B cell (primary cell): ENCODE measurements around the gene GAK. TPM values are rescaled to one million over a fixed set of nuclear protein-coding genes. Genes with fewer than 3 reads are reported as not detected.

Experiments
- ATAC-seq: fragments of 200-7000 bp; cut with Tn5 transposase; one replicate; pipeline ENCODE4 v1.10.0; 2021; ENCODE audit warnings: low read depth, mild to moderate bottlenecking, moderate number of reproducible peaks, moderate library complexity
- CTCF ChIA-PET: fragments of 350-600 bp; sonication (Branson Sonifier 250); formaldehyde crosslinking; loops from one replicate; lab custom pipeline; 2021; ENCODE audit warnings: antibody characterized with exemption, inconsistent platforms; lab: Charles Lee
- POLR2A ChIA-PET: fragments of 350-600 bp; sonication (Branson Sonifier 250); formaldehyde crosslinking; loops from one replicate; lab custom pipeline; 2021; ENCODE audit warnings: antibody characterized with exemption; lab: Charles Lee
- DNase-seq: peaks from one replicate; pipeline ENCODE4 v3.0.0; 2013
- H2AFZ ChIP-seq: 2 replicates; pipeline ENCODE4 v1.6.1; 2012; ENCODE audit warnings: mild to moderate bottlenecking, low read depth, low read length; ENCODE audit not compliant: insufficient read depth, poor library complexity, severe bottlenecking
- H3K27ac ChIP-seq, 2 donors: 1 replicate in 1 of 2; 2 replicates in 1 of 2; pipeline ENCODE4 v1.5.1; 2012 to 2013; ENCODE audit warnings: low read length in 2 of 2, mild to moderate bottlenecking in 2 of 2, moderate library complexity in 1 of 2
- H3K27me3 ChIP-seq, 4 experiments: fragments of 200-600 bp in 1 of 4; sonication (generic) in 1 of 4; replicated peaks in 1 of 4; 1 replicate in 2 of 4; 2 replicates in 2 of 4; pipeline versions ENCODE4 v1.6.1 to v1.7.0; 2013 to 2016; ENCODE audit warnings: low read length in 3 of 4, mild to moderate bottlenecking in 2 of 4, mixed read lengths in 1 of 4, moderate library complexity in 1 of 4; ENCODE audit not compliant: insufficient read depth in 4 of 4, control insufficient read depth in 3 of 4; ENCODE audit errors: control extremely low read depth in 1 of 4
- H3K36me3 ChIP-seq, 2 experiments: replicated peaks in 1 of 2; 1 replicate in 1 of 2; 2 replicates in 1 of 2; pipeline versions ENCODE4 v1.6.1 to v1.7.1; 2013; ENCODE audit warnings: low read length in 1 of 2; ENCODE audit not compliant: insufficient read depth in 2 of 2, control insufficient read depth in 1 of 2; ENCODE audit errors: control extremely low read depth in 1 of 2, extremely low read depth in 1 of 2
- H3K4me1 ChIP-seq, 2 donors: fragments of 200-600 bp in 1 of 2; sonication (generic) in 1 of 2; 1 replicate in 1 of 2; 2 replicates in 1 of 2; pipeline versions ENCODE4 v1.5.1 to v1.6.1; 2013 to 2017; ENCODE audit warnings: low read length in 2 of 2; ENCODE audit not compliant: control insufficient read depth in 2 of 2, insufficient read depth in 2 of 2
- H3K4me2 ChIP-seq: replicated peaks from 2 replicates; pipeline ENCODE3; 2012; ENCODE audit warnings: mild to moderate bottlenecking, low read depth, low read length; ENCODE audit not compliant: poor library complexity, severe bottlenecking
- H3K4me3 ChIP-seq, 5 experiments: fragments of 200-600 bp in 1 of 5; sonication (generic) in 1 of 5; 1 replicate in 3 of 5; 2 replicates in 2 of 5; pipeline versions ENCODE4 v1.5.1 to v1.7.0; 2011 to 2016; ENCODE audit warnings: low read length in 4 of 5, mild to moderate bottlenecking in 4 of 5, low read depth in 2 of 5, control low read depth in 1 of 5, moderate library complexity in 1 of 5; ENCODE audit not compliant: insufficient read depth in 1 of 5; ENCODE audit errors: control extremely low read depth in 1 of 5, extremely low read depth in 1 of 5
- H3K79me2 ChIP-seq: fragments of 200-600 bp; sonication (generic); one replicate; pipeline ENCODE4 v1.6.0; 2016; ENCODE audit warnings: low read length; ENCODE audit not compliant: control insufficient read depth, insufficient read depth
- H3K9ac ChIP-seq: fragments of 200-600 bp; sonication (generic); 2 replicates; pipeline ENCODE4 v1.6.1; 2017; ENCODE audit warnings: mild to moderate bottlenecking, low read length, moderate library complexity
- H3K9me3 ChIP-seq, 3 donors: one replicate each; pipeline versions ENCODE4 v1.6.1 to v1.7.1; 2013; ENCODE audit warnings: low read length in 2 of 3; ENCODE audit not compliant: control insufficient read depth in 2 of 3, insufficient read depth in 1 of 3; ENCODE audit errors: control extremely low read depth in 1 of 3
- H4K20me1 ChIP-seq: 2 replicates; pipeline ENCODE4 v1.6.0; 2012; ENCODE audit warnings: mild to moderate bottlenecking, low read length; ENCODE audit not compliant: insufficient read depth, control insufficient read depth, poor library complexity, severe bottlenecking
- H3K27ac Mint-ChIP-seq: one replicate; pipeline ENCODE4 v1.8.0; 2021; ENCODE audit warnings: mixed read lengths
- H3K27me3 Mint-ChIP-seq: one replicate; pipeline ENCODE4 v1.8.0; 2021; ENCODE audit warnings: mixed read lengths
- H3K4me1 Mint-ChIP-seq: one replicate; pipeline ENCODE4 v1.8.0; 2021; ENCODE audit warnings: mixed read lengths
- H3K4me3 Mint-ChIP-seq: one replicate; pipeline ENCODE4 v1.8.0; 2021; ENCODE audit warnings: mixed read lengths
- H3K9me3 Mint-ChIP-seq: one replicate; pipeline ENCODE4 v1.8.0; 2022; ENCODE audit warnings: mixed read lengths; ENCODE audit not compliant: insufficient read depth
- EZH2 ChIP-seq: IDR thresholded peaks from 2 replicates; pipeline ENCODE4 v1.6.1; 2012; ENCODE audit warnings: borderline replicate concordance, low read depth, mild to moderate bottlenecking, moderate library complexity, low read length; ENCODE audit not compliant: insufficient read depth, poor library complexity, severe bottlenecking
- WGBS: methylation state at CpG from one replicate; pipeline ENCODE4 v1.1.5; 2013; ENCODE audit warnings: missing lambda C conversion rate; ENCODE audit not compliant: insufficient coverage; 5-methylcytosine and 5-hydroxymethylcytosine counted together
- intact Hi-C: fragments of 100-400 bp; cut with micrococcal nuclease; formaldehyde crosslinking; loops from one replicate; pipeline ENCODE4 v1.10.0; 2022
- polyA plus RNA-seq: library from polyadenylated mRNA; depleted of rRNA; stranded (reverse); fragments of >200 nt; gene quantifications from 2 replicates; pipeline ENCODE4 v1.2.3, GENCODE V29; 2012
- total RNA-seq, 2 donors: library from RNA; stranded (reverse); fragments of 120-200 nt in 1 of 2; gene quantifications; 1 replicate in 1 of 2; 2 replicates in 1 of 2; pipeline versions ENCODE4 v1.2.3 to v1.2.4, GENCODE V29; 2013 to 2022
- TF ChIP-seq, protein P1 (sequence below): fragments of 200-600 bp; IDR thresholded peaks from one replicate; pipeline ENCODE4 v1.8.0; 2022; ENCODE audit warnings: antibody characterized with exemption, mild to moderate bottlenecking

The GAK gene
- total and polyA plus RNA-seq, 2 donors (not counting 1 experiment from before 2014, with no cell fraction given), result 113 to 283 TPM

- Histone ChIP-seq H2AFZ (no peak overlapping the region), H3K4me2 (peak overlapping the region; percentile 63), H3K9ac (no peak overlapping the region), H3K4me3 (peak overlapping the region in 1 of 5 experiments; percentile 5), H3K27ac (no peak overlapping the region), H3K79me2 (peaks cover 24% of the 10 kb centered on the region), H3K27me3 (peaks cover 0 to 6% (median under 1%) of the 10 kb centered on the region in 4 experiments), H3K36me3 (peaks cover 0 to 6% of the 10 kb centered on the region in 2 experiments), H3K4me1 (peaks cover 11 to 25% of the 10 kb centered on the region in 2 donors), H3K9me3 (no peaks in the 10 kb centered on the region), H4K20me1 (peaks cover 62% of the 10 kb centered on the region)
- POLR2A ChIA-PET, result no interaction called here
- intact Hi-C loops, result no loop called here
- H3K4me1 Mint-ChIP-seq, result peaks cover 9% of the 10 kb centered on the region
- 37% methylated on average over 67 of the region's 76 CpGs for WGBS
- CTCF ChIA-PET, result interaction anchor here (0.9 to 1.2 kb wide), 2 partner anchors 20 to 86 kb away, joined by 3 read pairs; partner anchors contain the start of gene IDUA
- DNase-seq (peak; percentile 51), ATAC-seq (no peak)
- H3K27ac Mint-ChIP-seq, result no peak overlapping the region
- H3K9me3 Mint-ChIP-seq, result no peaks in the 10 kb centered on the region
- TF ChIP-seq, protein P1, sequence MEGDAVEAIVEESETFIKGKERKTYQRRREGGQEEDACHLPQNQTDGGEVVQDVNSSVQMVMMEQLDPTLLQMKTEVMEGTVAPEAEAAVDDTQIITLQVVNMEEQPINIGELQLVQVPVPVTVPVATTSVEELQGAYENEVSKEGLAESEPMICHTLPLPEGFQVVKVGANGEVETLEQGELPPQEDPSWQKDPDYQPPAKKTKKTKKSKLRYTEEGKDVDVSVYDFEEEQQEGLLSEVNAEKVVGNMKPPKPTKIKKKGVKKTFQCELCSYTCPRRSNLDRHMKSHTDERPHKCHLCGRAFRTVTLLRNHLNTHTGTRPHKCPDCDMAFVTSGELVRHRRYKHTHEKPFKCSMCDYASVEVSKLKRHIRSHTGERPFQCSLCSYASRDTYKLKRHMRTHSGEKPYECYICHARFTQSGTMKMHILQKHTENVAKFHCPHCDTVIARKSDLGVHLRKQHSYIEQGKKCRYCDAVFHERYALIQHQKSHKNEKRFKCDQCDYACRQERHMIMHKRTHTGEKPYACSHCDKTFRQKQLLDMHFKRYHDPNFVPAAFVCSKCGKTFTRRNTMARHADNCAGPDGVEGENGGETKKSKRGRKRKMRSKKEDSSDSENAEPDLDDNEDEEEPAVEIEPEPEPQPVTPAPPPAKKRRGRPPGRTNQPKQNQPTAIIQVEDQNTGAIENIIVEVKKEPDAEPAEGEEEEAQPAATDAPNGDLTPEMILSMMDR, result no peak
- no peak for TF ChIP-seq EZH2
- H3K4me3 Mint-ChIP-seq, result no peak overlapping the region
- no peaks in the 10 kb centered on the region for H3K27me3 Mint-ChIP-seq
These were observed 35.3 kb upstream of the GAK start for GRCh38 chr4:967113-968104.
